Nephron (organoid): ENCODE results near the gene MACROD2.

Experiments
- H3K27ac Mint-ChIP-seq, 3 experiments: 2 replicates each; pipeline ENCODE4 v1.8.0; 2020; ENCODE audit warnings: mixed read lengths in 3 of 3, mild to moderate bottlenecking in 2 of 3, moderate library complexity in 1 of 3
- H3K27me3 Mint-ChIP-seq: 2 replicates; pipeline ENCODE4 v1.8.0; 2021; ENCODE audit warnings: low read depth, mild to moderate bottlenecking, moderate library complexity, mixed read lengths
- H3K36me3 Mint-ChIP-seq: 2 replicates; pipeline ENCODE4 v1.8.0; 2020; ENCODE audit warnings: low read depth, mixed read lengths
- H3K4me1 Mint-ChIP-seq: 2 replicates; pipeline ENCODE4 v1.8.0; 2020; ENCODE audit warnings: mixed read lengths
- H3K4me3 Mint-ChIP-seq, 3 experiments: 2 replicates each; pipeline ENCODE4 v1.8.0; 2020; ENCODE audit warnings: mild to moderate bottlenecking in 3 of 3, mixed read lengths in 3 of 3, moderate library complexity in 2 of 3
- H3K9me3 Mint-ChIP-seq: 2 replicates; pipeline ENCODE4 v1.8.0; 2020; ENCODE audit warnings: mixed read lengths
- TF ChIP-seq, protein P1 (sequence below), 3 experiments: fragments of 200-600 bp; sonication (generic); IDR thresholded peaks; one replicate each; pipeline ENCODE4 v1.5.0; 2021; ENCODE audit warnings: antibody characterized with exemption in 3 of 3; ENCODE audit not compliant: unreplicated experiment in 3 of 3

Gene MACROD2

DNA sequence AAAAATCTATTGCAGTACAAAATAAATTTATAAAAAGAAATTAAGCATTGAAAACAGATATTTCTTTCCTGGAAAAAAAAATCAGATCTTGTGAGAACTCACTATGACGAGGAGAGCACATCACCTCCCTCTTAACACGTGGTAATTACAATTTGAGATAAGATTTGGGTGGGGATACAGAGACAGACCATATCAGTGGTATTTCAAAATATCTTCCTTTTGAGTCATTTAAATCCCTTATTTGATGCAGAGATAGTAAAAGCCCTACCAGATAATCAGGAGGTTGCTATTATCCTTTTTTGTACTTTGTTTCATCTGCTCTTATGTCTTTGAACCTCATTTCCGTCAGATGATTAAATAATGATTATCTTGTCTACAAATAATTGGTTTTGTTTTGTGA, 1777.5 kb downstream of the MACROD2 start:
- Mint-ChIP-seq H3K4me3 (no peak overlapping the region), H3K36me3 (no peaks in the 10 kb centered on the region), H3K9me3 (no peaks in the 10 kb centered on the region), H3K27ac (no peak overlapping the region), H3K4me1 (peaks cover 20% of the 10 kb centered on the region), H3K27me3 (no peaks in the 10 kb centered on the region)
- TF ChIP-seq, protein P1, sequence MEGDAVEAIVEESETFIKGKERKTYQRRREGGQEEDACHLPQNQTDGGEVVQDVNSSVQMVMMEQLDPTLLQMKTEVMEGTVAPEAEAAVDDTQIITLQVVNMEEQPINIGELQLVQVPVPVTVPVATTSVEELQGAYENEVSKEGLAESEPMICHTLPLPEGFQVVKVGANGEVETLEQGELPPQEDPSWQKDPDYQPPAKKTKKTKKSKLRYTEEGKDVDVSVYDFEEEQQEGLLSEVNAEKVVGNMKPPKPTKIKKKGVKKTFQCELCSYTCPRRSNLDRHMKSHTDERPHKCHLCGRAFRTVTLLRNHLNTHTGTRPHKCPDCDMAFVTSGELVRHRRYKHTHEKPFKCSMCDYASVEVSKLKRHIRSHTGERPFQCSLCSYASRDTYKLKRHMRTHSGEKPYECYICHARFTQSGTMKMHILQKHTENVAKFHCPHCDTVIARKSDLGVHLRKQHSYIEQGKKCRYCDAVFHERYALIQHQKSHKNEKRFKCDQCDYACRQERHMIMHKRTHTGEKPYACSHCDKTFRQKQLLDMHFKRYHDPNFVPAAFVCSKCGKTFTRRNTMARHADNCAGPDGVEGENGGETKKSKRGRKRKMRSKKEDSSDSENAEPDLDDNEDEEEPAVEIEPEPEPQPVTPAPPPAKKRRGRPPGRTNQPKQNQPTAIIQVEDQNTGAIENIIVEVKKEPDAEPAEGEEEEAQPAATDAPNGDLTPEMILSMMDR (IDR thresholded peaks at IDR 0.05; ENCODE audit: unreplicated experiment in 3 of 3) = no peak

DNA sequence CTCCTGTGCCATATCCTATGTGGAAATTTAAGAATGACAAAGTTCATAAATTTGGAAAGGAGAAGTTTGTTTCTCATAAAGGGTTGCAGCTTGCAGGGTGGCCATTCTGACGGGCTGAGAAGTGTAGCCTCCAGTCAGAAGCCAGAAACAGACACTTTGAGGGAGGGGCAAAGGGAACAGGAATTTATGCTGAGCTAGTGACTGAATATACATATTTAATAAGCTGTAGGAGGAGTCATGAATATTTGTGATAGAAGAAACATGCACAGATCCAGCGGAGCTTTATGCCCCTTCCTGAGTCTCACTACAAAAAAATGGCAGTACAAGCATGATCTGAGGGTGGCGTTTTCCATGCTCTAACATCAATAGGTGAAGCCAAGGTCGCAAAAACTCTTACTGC, 1779.6 kb downstream of the MACROD2 start:
- Mint-ChIP-seq H3K4me3 (no peak overlapping the region), H3K9me3 (no peaks in the 10 kb centered on the region), H3K27ac (no peak overlapping the region), H3K36me3 (no peaks in the 10 kb centered on the region), H3K27me3 (no peaks in the 10 kb centered on the region), H3K4me1 (peaks cover 20% of the 10 kb centered on the region)
- TF ChIP-seq, protein P1 (IDR thresholded peaks at IDR 0.05; ENCODE audit: unreplicated experiment in 3 of 3) = no peak

DNA sequence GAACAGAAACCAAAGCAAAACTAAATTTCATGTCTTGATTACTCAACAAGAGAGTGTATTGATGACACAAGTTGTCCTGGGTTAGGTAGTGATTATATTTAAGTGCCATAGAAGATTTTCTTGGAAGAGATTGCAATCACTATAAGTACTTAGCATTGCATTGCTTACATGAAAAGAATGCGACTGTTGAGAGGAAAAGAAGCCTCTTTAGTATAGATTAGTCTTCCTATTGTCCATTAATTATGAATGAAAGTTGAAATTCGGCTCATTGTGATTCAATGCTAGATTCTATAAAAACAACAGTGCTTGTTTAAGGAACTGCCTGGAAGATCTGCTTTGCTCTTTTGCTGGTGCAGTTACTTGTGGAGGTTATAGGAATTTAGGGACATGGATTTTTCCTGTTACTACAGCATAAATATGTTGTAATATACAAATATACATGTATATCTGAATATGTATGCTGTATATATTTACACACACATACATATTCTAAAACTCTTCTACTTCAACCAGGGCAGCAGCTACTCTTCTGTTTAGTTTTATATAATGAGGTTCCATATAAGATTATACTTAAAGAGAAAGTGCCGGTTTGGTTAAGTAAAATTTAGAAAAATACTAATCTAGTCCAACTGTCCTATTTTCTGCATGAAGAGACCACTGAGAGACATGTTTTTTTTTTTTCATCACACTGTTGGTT, 1781.6 kb downstream of the MACROD2 start:
- H3K27me3 Mint-ChIP-seq = no peaks in the 10 kb centered on the region
- no peaks in the 10 kb centered on the region for H3K36me3 Mint-ChIP-seq
- H3K9me3 Mint-ChIP-seq = no peaks in the 10 kb centered on the region
- TF ChIP-seq, protein P1 (IDR thresholded peaks at IDR 0.05; ENCODE audit: unreplicated experiment in 3 of 3) = no peak
- H3K4me3 Mint-ChIP-seq = no peak overlapping the region
- H3K27ac Mint-ChIP-seq = no peak overlapping the region
- peaks cover 20% of the 10 kb centered on the region for H3K4me1 Mint-ChIP-seq

DNA sequence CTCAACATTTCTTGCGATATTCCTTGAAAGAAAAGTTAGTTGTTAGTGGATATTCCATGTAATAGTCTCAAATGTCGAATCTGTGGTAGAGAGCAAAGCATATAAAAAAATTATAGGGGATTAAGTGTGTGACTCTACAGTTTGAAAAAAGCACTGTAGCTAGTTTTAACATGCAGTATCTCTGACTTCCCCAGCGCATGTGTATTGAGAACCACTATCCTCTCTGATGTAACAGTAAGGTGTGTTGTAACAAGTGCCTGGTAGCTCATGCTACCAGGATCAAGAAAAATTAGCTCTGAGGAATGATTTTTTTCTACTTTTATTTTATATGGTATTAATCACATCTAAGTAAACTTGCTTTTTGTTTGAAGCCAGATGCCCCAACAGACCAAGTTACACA, 1788.7 kb downstream of the MACROD2 start:
- Mint-ChIP-seq H3K4me3 (no peak overlapping the region), H3K4me1 (peaks cover 14% of the 10 kb centered on the region), H3K27me3 (no peaks in the 10 kb centered on the region), H3K9me3 (no peaks in the 10 kb centered on the region), H3K27ac (no peak overlapping the region), H3K36me3 (no peaks in the 10 kb centered on the region)
- TF ChIP-seq, protein P1 (IDR thresholded peaks at IDR 0.05; ENCODE audit: unreplicated experiment in 3 of 3) = no peak

DNA sequence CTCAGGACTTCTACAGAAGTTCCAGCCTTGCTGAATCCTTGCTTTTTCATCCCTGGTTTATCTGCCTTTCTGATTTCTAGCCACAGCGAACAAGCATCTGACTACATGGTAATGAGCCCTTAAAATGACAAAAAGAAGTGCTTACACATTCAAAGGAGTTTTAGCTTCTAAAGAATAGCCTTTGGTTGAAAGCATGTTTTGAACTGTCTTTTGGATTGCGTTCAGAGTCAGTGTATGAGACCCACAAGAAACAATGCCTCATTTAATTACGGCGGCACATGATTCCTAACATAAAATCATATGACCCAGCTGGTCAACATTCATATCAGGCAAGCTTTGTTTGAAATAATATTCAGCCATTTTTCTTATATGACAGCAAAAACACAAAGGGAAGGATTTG, 1793.8 kb downstream of the MACROD2 start:
- H3K4me3 Mint-ChIP-seq = no peak overlapping the region
- peaks cover 16% of the 10 kb centered on the region for H3K4me1 Mint-ChIP-seq
- H3K36me3 Mint-ChIP-seq = no peaks in the 10 kb centered on the region
- TF ChIP-seq, protein P1 (IDR thresholded peaks at IDR 0.05; ENCODE audit: unreplicated experiment in 3 of 3) = no peak
- H3K27ac Mint-ChIP-seq = peak overlapping the region; percentile 27 to 62 (median 44)
- no peaks in the 10 kb centered on the region for H3K9me3 Mint-ChIP-seq
- H3K27me3 Mint-ChIP-seq = no peaks in the 10 kb centered on the region

DNA sequence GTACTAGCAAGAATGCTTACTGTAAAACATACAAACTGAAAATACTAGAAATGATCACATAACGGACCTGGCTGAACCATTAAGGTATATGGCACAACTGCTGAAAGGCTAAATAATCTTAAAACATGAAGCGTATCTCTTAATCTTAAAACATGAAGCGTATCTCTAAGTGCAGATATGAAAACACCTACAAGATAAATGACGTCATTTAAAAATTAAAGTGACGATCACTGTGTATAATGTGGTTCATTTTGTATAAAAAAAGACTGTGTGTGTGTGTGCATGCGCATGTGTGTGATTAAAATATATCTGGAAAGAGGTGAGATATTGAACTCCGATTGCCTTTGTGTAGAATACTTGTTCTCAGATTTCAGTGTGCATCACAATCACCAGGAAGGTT, 1797.5 kb downstream of the MACROD2 start:
- Mint-ChIP-seq H3K27me3 (no peaks in the 10 kb centered on the region), H3K4me3 (no peak overlapping the region), H3K36me3 (no peaks in the 10 kb centered on the region), H3K27ac (no peak overlapping the region), H3K4me1 (peaks cover 6% of the 10 kb centered on the region), H3K9me3 (no peaks in the 10 kb centered on the region)
- TF ChIP-seq, protein P1 (IDR thresholded peaks at IDR 0.05; ENCODE audit: unreplicated experiment in 3 of 3) = no peak
